LNCaP clone FGC (cell line): Measurements from ENCODE around the gene SORCS2.

Experiments
- DNase-seq: peaks from one replicate; pipeline ENCODE4 v3.0.0-alpha.2; 2011; ENCODE audit warnings: low read depth
- H3K4me3 ChIP-seq: 2 replicates; pipeline ENCODE4 v1.5.1; 2011; ENCODE audit warnings: mild to moderate bottlenecking, low read depth, low read length, control low read depth
- TF ChIP-seq, protein P1 (sequence below): IDR thresholded peaks from 2 replicates; pipeline ENCODE4 v1.5.1; 2012; ENCODE audit warnings: mild to moderate bottlenecking; ENCODE audit not compliant: control insufficient read depth, insufficient read depth; ENCODE audit errors: extremely low read depth

SORCS2 gene

DNA sequence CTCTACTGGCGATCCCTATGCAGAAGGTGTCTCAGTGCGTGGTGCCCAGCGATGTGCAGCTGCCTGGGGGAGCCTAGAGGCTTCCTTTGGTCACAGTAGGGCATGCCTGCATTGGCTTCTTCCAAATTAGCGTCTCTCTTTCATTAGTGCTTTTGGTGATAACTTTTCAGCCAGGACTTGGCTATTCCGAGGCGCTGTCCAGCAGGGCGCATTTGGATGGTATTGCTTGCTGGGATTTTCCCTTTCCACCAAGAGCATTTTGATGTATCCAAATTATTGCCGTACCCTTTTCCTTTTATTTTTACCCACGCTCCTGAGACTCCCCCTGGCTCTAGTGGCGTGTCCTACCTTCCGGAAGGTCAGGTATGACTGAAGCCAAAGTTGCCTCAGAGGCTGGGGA is 101.4 kb downstream of the SORCS2 start:
- no peak for DNase-seq
- H3K4me3 ChIP-seq: no peak overlapping the region
- TF ChIP-seq, protein P1, sequence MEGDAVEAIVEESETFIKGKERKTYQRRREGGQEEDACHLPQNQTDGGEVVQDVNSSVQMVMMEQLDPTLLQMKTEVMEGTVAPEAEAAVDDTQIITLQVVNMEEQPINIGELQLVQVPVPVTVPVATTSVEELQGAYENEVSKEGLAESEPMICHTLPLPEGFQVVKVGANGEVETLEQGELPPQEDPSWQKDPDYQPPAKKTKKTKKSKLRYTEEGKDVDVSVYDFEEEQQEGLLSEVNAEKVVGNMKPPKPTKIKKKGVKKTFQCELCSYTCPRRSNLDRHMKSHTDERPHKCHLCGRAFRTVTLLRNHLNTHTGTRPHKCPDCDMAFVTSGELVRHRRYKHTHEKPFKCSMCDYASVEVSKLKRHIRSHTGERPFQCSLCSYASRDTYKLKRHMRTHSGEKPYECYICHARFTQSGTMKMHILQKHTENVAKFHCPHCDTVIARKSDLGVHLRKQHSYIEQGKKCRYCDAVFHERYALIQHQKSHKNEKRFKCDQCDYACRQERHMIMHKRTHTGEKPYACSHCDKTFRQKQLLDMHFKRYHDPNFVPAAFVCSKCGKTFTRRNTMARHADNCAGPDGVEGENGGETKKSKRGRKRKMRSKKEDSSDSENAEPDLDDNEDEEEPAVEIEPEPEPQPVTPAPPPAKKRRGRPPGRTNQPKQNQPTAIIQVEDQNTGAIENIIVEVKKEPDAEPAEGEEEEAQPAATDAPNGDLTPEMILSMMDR: no peak

DNA sequence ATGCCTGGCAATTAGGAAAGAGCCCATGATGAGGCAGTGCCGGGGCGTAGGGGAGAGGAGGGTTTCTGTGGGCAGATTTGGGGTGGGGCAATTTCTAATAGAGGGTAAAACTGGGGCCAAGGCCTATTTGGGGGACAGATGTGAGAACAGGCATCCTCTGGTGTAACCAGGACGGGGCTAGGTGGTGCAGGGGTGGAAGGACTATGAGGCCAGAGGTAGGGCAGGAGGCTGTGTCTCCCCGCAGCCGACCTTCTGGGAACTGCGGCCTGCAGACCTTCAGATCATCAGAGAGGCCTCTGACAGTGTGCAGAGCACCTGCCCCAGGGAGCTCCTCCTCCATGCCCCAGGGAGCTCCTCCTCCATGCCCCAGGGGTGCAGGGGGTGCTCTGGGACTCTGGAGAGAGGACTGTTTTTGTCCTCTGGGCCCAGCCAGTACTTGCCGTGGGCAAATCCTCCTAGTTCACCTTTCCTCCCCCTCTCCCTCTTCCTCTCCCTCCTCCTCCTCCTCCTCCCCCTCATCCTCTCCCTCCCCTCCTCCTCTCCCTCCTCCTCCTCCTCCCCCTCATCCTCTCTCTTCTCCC is 101.9 kb downstream of the SORCS2 start:
- no peak for DNase-seq
- no peak overlapping the region for H3K4me3 ChIP-seq
- TF ChIP-seq, protein P1: no peak

DNA sequence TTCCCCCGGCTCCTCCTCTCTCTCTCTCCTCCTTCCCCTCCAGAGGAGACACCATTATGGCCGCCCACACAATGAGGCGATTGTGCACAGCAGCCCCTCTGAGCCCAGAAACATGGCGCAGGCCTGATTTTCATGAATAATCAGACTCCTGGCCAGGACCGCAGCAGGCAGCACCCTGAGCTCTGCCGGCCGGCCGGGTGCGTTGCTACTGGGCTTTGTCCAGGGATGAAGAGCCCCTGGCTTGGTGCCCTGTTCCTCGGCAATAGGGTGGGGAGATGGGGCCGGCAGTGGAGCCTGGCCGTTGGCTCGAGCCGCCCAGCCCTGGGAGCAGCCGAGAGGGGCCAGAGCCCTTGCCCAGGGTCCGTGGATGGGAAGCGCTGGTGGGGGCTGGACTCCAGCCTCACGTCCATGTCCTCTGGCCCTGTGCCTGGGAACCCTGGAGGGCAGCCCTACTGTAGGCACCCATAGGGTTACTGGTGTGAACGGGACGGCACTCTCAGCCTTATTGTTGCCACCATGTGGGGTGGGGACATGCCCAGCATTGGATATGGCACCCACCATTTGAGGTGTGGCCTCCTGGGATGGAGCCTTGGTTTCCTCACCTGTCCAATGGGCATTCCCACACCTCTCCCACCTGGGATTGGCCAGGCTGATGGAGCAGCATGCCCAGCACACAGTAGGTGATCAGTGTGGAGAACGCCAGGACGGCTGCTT is 103.0 kb downstream of the SORCS2 start:
- H3K4me3 ChIP-seq: no peak overlapping the region
- DNase-seq: no peak
- TF ChIP-seq, protein P1: no peak

DNA sequence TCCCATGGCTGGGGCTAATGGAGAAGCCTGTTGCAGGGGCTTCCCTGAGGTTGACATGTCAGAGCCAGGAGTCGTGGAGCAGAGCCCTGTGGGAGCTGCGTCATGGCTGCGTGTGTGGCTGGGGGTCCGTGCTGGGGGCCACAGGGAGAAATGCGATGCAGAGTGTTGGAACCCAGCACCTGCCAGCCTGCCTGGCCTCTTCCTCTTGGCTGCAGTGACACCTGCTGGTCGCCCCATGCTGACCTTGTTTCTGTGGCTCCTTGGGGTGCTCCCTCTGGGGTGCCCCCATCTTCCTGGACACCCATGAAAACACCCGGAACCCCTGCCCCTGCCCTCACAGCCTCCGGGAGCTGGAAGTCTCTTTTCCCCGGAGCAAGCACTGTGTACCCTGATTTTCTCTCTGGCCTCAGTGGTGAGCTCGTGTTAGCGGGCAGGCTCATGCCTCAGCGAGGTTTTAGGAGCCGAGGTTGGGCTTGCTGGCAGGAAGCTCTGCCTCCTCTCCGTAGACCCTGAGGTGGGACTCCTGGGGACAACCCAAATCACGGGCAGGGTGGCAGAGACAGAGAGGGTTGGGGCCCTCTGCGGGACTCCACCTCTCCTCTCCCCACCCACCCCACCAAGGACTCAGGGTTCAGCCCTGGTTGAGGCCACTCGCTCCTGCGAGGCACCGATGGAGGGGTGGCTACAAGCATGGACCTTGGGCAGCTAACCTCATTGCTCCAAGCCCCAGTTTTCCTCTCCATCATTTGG is 103.7 kb downstream of the SORCS2 start:
- no peak for DNase-seq
- TF ChIP-seq, protein P1: peak; percentile 81
- no peak overlapping the region for H3K4me3 ChIP-seq

DNA sequence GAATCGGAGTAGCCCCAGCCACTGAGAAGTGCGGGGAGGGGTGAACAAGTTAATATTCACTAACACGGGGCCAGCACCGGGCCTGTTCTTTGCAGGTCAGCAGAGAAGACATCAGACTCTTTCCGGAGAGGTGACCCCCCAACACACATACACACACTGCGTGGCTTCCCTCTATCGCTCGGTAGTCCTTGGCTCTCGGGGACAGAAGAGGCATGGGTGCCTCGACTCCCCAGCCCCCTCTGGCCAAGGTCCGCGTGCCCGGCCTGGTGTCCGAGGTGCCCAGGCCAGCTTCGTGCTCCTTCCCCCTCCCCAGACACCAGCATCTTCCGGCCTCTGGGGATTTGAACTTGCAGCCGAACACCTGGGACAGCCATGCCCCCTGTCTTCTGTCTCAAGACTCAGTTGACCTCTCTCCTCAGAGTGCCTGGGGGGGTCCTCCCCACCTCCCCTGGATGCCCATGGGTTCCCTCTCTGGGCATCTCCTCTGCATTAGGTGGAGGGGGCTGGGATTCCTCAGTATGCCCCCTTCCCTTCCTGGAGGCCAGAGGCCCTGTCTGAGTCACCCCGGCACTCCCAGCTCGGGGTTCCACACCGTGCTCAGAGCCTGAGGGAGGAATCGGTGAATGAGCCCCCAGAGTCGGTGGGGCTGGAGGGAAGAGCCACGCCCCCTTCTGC is 104.5 kb downstream of the SORCS2 start:
- H3K4me3 ChIP-seq: no peak overlapping the region
- DNase-seq: no peak
- TF ChIP-seq, protein P1: no peak

DNA sequence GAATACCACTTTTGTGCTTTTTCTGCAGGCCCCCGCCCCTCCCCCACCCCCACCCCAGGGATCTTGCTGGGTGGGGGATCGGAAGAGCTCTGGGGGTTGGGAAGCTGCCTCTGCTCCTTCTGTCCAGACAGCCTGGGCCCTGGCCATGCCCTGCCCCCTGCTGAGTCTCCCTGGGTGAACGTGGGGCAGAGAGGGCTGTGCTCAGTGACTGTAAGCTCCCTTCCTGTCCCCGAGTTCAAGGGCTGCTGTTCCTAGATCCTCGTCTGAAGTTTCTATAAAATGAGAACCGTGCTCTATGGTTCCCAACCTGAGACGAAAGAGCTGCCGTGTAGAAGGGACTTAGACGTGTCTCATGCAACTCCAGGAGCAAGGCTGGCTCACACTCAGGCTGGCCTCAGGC is 105.0 kb downstream of the SORCS2 start:
- no peak overlapping the region for H3K4me3 ChIP-seq
- TF ChIP-seq, protein P1: no peak
- no peak for DNase-seq
